ENCODE data around the gene PPP6R1. TPM values are rescaled to one million over a fixed set of nuclear protein-coding genes. Genes with fewer than 3 reads are reported as not detected.
A peak's percentile ranks its signal among the peaks of the same experiment; 100 is the strongest.

The PPP6R1 gene
- polyA plus RNA-seq, 3 donors = 16.9 to 91.3 (median 22.0) TPM

DNA sequence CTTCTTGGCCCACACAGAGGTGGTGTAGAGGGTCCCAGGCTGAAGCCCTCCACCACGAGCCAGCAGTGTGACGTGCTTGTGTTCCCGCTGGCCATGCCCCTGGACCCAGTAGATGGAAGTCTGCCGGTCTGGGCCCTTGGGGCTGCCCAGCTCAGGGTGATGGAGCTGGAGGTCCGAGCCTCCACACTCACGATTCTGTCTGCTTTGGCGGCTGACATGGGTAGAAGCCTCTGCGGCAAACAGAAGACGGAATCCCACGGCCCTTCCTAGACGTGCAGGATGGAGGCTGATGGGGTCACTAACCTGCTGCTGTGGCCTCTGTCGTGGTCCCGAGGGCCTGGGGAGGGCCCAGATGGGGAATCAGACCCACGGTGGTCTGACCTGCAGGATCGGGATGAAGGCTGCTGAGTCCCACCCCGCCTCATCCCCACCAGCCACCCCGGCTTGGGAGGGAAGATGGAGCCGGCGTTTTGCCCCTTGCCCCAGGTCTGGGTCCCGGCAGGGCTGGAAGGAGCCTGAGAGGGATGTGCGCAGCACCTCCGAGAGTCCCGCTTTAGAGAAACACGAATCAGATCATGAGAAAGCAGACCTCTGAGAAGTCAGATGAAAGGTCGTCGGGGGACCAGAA lies 34.7 kb downstream of the PPP6R1 start:
- peaks cover 26 to 42% of the 10 kb centered on the region in 2 donors for H3K36me3 Mint-ChIP-seq
- H3K27me3 ChIP-seq (ENCODE audit: control insufficient read depth in 2 of 2, insufficient read depth in 2 of 2, low read length in 2 of 2) = no peaks in the 10 kb centered on the region
- peaks cover 5 to 12% (median 8%) of the 10 kb centered on the region in 7 donors for H3K9me3 Mint-ChIP-seq
- TF ChIP-seq, protein P1, sequence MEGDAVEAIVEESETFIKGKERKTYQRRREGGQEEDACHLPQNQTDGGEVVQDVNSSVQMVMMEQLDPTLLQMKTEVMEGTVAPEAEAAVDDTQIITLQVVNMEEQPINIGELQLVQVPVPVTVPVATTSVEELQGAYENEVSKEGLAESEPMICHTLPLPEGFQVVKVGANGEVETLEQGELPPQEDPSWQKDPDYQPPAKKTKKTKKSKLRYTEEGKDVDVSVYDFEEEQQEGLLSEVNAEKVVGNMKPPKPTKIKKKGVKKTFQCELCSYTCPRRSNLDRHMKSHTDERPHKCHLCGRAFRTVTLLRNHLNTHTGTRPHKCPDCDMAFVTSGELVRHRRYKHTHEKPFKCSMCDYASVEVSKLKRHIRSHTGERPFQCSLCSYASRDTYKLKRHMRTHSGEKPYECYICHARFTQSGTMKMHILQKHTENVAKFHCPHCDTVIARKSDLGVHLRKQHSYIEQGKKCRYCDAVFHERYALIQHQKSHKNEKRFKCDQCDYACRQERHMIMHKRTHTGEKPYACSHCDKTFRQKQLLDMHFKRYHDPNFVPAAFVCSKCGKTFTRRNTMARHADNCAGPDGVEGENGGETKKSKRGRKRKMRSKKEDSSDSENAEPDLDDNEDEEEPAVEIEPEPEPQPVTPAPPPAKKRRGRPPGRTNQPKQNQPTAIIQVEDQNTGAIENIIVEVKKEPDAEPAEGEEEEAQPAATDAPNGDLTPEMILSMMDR (IDR thresholded peaks at IDR 0.05) = no peak
- no peaks in the 10 kb centered on the region for H3K79me2 ChIP-seq (ENCODE audit: insufficient read depth, low read length)
- H3K4me1 Mint-ChIP-seq = peaks cover 5% of the 10 kb centered on the region
- 84% methylated on average over 20 of the region's 26 CpGs for WGBS (ENCODE audit: insufficient coverage)
- no peak overlapping the region for H3K4me3 Mint-ChIP-seq
- H3K9me3 ChIP-seq (replicated peaks in 1 of 2; ENCODE audit: control insufficient read depth in 1 of 2, insufficient read depth in 1 of 2, low read length in 2 of 2) = peaks cover 8% of the 10 kb centered on the region in 2 donors
- H3K4me1 ChIP-seq (ENCODE audit: control insufficient read depth in 1 of 2, insufficient read depth in 2 of 2, low read length in 2 of 2) = no peaks in the 10 kb centered on the region
- H3K27ac ChIP-seq (ENCODE audit: low read depth in 1 of 2, low read length in 2 of 2) = no peak overlapping the region
- peak overlapping the region in 1 of 7 donors; percentile 50 for H3K27ac Mint-ChIP-seq
- H3K4me3 ChIP-seq (replicated peaks in 1 of 3; ENCODE audit: low read depth in 2 of 3, low read length in 3 of 3) = no peak overlapping the region
- H3K4me2 ChIP-seq (replicated peaks; ENCODE audit: extremely low read depth, low read length, poor library complexity, severe bottlenecking) = no peak overlapping the region
- H2AFZ ChIP-seq (ENCODE audit: insufficient read depth, low read depth, low read length, poor library complexity, severe bottlenecking) = no peak overlapping the region
- peaks cover 0 to 3% (median 3%) of the 10 kb centered on the region in 3 donors for H3K27me3 Mint-ChIP-seq (ENCODE audit: low read depth in 3 of 3)
- DNase-seq = peak in 1 of 3 donors; percentile 1
- peaks cover 30 to 39% of the 10 kb centered on the region in 2 donors for H3K36me3 ChIP-seq (replicated peaks in 1 of 2; ENCODE audit: control insufficient read depth in 1 of 2, insufficient read depth in 2 of 2, low read length in 2 of 2)
- intact Hi-C loops (cut with micrococcal nuclease) = no loop called here
- H4K20me1 ChIP-seq (ENCODE audit: insufficient read depth, low read length) = peaks cover 83% of the 10 kb centered on the region
- H3K9ac ChIP-seq (ENCODE audit: insufficient read depth, low read length, poor library complexity, severe bottlenecking) = no peak overlapping the region

DNA sequence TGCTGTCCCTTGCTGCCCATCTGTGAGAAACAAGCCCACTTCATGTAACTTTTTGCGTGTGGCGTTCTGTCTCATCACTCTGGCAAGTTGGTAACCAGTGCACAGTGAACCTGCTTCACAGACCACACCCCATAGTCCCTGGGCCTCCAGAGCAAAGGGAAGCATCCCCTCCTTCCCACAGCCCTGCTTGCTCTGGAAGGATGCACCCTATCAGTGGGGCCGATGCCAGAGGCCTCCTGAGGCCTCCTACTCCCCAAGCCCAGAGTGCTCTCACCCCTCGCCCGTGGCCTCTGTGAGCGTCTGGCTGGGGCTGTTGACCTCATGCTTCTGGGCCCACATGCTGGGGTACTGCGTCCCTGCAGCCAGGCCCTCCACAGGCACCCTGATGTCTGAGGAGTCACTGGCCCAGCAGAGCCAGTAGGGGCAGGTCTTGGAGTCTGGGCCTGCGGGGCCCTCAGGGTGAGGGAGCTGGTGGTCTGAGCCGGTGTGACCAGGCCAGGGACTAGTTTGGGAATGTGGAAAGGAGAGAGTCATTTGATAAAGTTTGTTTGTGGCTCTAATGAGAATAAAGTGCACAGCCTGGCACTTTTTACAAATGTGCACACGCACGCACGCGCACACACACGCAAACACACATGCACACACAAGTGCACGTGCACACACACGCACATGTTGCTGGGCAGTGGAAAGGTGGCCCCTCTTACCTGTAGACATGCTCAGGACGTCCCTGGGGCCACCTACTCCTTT lies 35.4 kb downstream of the PPP6R1 start:
- H4K20me1 ChIP-seq (ENCODE audit: insufficient read depth, low read length) = peaks cover 76% of the 10 kb centered on the region
- Mint-ChIP-seq H3K36me3 (peaks cover 23 to 37% of the 10 kb centered on the region in 2 donors), H3K9me3 (peaks cover 5 to 12% (median 8%) of the 10 kb centered on the region in 7 donors), H3K27me3 (ENCODE audit: low read depth in 3 of 3) (peaks cover 0 to 4% (median 3%) of the 10 kb centered on the region in 3 donors), H3K27ac (peak overlapping the region in 1 of 7 donors; percentile 32), H3K4me1 (peaks cover 5% of the 10 kb centered on the region), H3K4me3 (no peak overlapping the region)
- peaks cover 8% of the 10 kb centered on the region in 2 donors for H3K9me3 ChIP-seq (replicated peaks in 1 of 2; ENCODE audit: control insufficient read depth in 1 of 2, insufficient read depth in 1 of 2, low read length in 2 of 2)
- no peaks in the 10 kb centered on the region for H3K4me1 ChIP-seq (ENCODE audit: control insufficient read depth in 1 of 2, insufficient read depth in 2 of 2, low read length in 2 of 2)
- peaks cover 23 to 32% of the 10 kb centered on the region in 2 donors for H3K36me3 ChIP-seq (replicated peaks in 1 of 2; ENCODE audit: control insufficient read depth in 1 of 2, insufficient read depth in 2 of 2, low read length in 2 of 2)
- WGBS (ENCODE audit: insufficient coverage) = 83% methylated on average over 16 of the region's 17 CpGs
- no peak overlapping the region for H3K9ac ChIP-seq (ENCODE audit: insufficient read depth, low read length, poor library complexity, severe bottlenecking)
- H3K79me2 ChIP-seq (ENCODE audit: insufficient read depth, low read length) = no peaks in the 10 kb centered on the region
- H3K4me2 ChIP-seq (replicated peaks; ENCODE audit: extremely low read depth, low read length, poor library complexity, severe bottlenecking) = no peak overlapping the region
- H2AFZ ChIP-seq (ENCODE audit: insufficient read depth, low read depth, low read length, poor library complexity, severe bottlenecking) = no peak overlapping the region
- no peak overlapping the region for H3K4me3 ChIP-seq (replicated peaks in 1 of 3; ENCODE audit: low read depth in 2 of 3, low read length in 3 of 3)
- TF ChIP-seq, protein P1 (IDR thresholded peaks at IDR 0.05) = no peak
- intact Hi-C loops (cut with micrococcal nuclease) = no loop called here
- no peak overlapping the region for H3K27ac ChIP-seq (ENCODE audit: low read depth in 1 of 2, low read length in 2 of 2)
- no peaks in the 10 kb centered on the region for H3K27me3 ChIP-seq (ENCODE audit: control insufficient read depth in 2 of 2, insufficient read depth in 2 of 2, low read length in 2 of 2)
- no peak for DNase-seq

All from CD14-positive monocyte (primary cell).